GM12878 (cell line): ENCODE results near the gene GSG1L. TPM values are rescaled to one million over a fixed set of nuclear protein-coding genes. Genes with fewer than 3 reads are reported as not detected.

ENCODE experiments used
- ATAC-seq: fragments of 200-7000 bp; cut with Tn5 transposase; 3 replicates; pipeline ENCODE4 v1.9.1; 2020; ENCODE audit warnings: mild to moderate bottlenecking, moderate library complexity
- BruUV-seq: library from RNA; stranded (reverse); fragments of 400-500 nt; replicated peaks from 2 replicates; lab custom pipeline; 2021; lab: Mats Ljungman, UMichigan
- CTCF ChIA-PET: fragments of 300-600 bp; sonication (Branson Sonifier 250); formaldehyde crosslinking; extraction: SDS; loops from one replicate; lab custom pipeline; 2021; ENCODE audit warnings: inconsistent platforms; lab: Yijun Ruan, JAX
- POLR2A ChIA-PET: fragments of 350-600 bp; formaldehyde crosslinking; extraction: SDS; loops from one replicate; lab custom pipeline; 2021; ENCODE audit warnings: inconsistent platforms; lab: Charles Lee
- RAD21 ChIA-PET: fragments of 300-600 bp; sonication (Branson Sonifier 250); formaldehyde crosslinking; loops from one replicate; lab custom pipeline; 2023; ENCODE audit warnings: antibody characterized with exemption; ENCODE audit not compliant: unreplicated experiment; lab: Charles Lee
- SMC1A ChIA-PET: fragments of 300-600 bp; sonication (Branson Sonifier 250); formaldehyde crosslinking; loops from one replicate; lab custom pipeline; 2023; ENCODE audit not compliant: unreplicated experiment, uncharacterized antibody; lab: Charles Lee
- DNase-seq: peaks from one replicate; pipeline ENCODE4 v3.0.0-alpha.2; 2011; ENCODE audit warnings: low read depth, low spot score
- FAIRE-seq: peaks from 3 replicates; lab custom pipeline; 2011; peaks lifted over from hg19 to GRCh38; lab: Jason Lieb, UNC
- H2AFZ ChIP-seq: 2 replicates; pipeline ENCODE4 v1.6.0; 2011; ENCODE audit warnings: low read depth, low read length, control low read depth; ENCODE audit not compliant: control insufficient read depth
- H3K27ac ChIP-seq: 2 replicates; pipeline ENCODE4 v1.5.1; 2011; ENCODE audit warnings: control low read depth; ENCODE audit not compliant: control insufficient read depth, insufficient read depth
- H3K27me3 ChIP-seq, 2 experiments: replicated peaks in 1 of 2; 2 replicates each; pipeline versions ENCODE4 v1.6.0 to v1.6.1; 2011; ENCODE audit warnings: low read length in 1 of 2; ENCODE audit not compliant: control insufficient read depth in 2 of 2, insufficient read depth in 2 of 2
- H3K36me3 ChIP-seq, 2 experiments: 2 replicates each; pipeline ENCODE4 v1.5.1; 2011; ENCODE audit warnings: low read length in 1 of 2; ENCODE audit not compliant: control insufficient read depth in 2 of 2, insufficient read depth in 2 of 2
- H3K4me1 ChIP-seq: 2 replicates; pipeline ENCODE4 v1.6.1; 2011; ENCODE audit warnings: mild to moderate bottlenecking, low read length, moderate library complexity, mixed read lengths; ENCODE audit not compliant: control insufficient read depth, insufficient read depth
- H3K4me2 ChIP-seq: 2 replicates; pipeline ENCODE4 v1.6.0; 2011; ENCODE audit warnings: control low read depth; ENCODE audit not compliant: control insufficient read depth, insufficient read depth
- H3K4me3 ChIP-seq: fragments of 200-600 bp; sonication (generic); 2 replicates; pipeline ENCODE4 v1.5.1; 2016
- H3K79me2 ChIP-seq: 2 replicates; pipeline ENCODE4 v1.6.0; 2011; ENCODE audit warnings: low read length; ENCODE audit not compliant: control insufficient read depth, insufficient read depth
- H3K9ac ChIP-seq: 2 replicates; pipeline ENCODE4 v1.8.0; 2011; ENCODE audit warnings: low read length, control low read depth, mixed read lengths; ENCODE audit not compliant: control insufficient read depth, insufficient read depth
- H3K9me3 ChIP-seq: replicated peaks from 3 replicates; pipeline ENCODE4 v1.5.1; 2011; ENCODE audit warnings: mild to moderate bottlenecking, low read length; ENCODE audit not compliant: control insufficient read depth, insufficient read depth
- H4K20me1 ChIP-seq: 2 replicates; pipeline ENCODE4 v1.6.0; 2011; ENCODE audit not compliant: control insufficient read depth, insufficient read depth
- BHLHE40 ChIP-seq, 2 experiments: fragments of 450-650 bp in 1 of 2; IDR thresholded peaks; 2 replicates each; pipeline ENCODE4 v1.6.1; 2011 to 2017; ENCODE audit warnings: low read depth in 2 of 2, borderline replicate concordance in 1 of 2, improper control_type of control experiment in 1 of 2, low read length in 1 of 2, mild to moderate bottlenecking in 1 of 2
- CBX5 ChIP-seq: sonication (generic); IDR thresholded peaks from 2 replicates; pipeline ENCODE4 v1.6.1; 2016; ENCODE audit warnings: low read depth, moderate library complexity, mild to moderate bottlenecking, inconsistent platforms
- CEBPZ ChIP-seq: fragments of 150-350 bp; IDR thresholded peaks from 2 replicates; pipeline ENCODE4 v1.6.1; 2016; ENCODE audit warnings: low read depth, low read length
- CREM ChIP-seq: IDR thresholded peaks from 2 replicates; pipeline ENCODE4 v1.6.1; 2014; ENCODE audit warnings: antibody characterized with exemption, low read depth
- EED ChIP-seq: sonication (generic); IDR thresholded peaks from 2 replicates; pipeline ENCODE4 v1.6.1; 2016; ENCODE audit warnings: antibody characterized with exemption, low read depth
- EGR1 ChIP-seq, 2 experiments: IDR thresholded peaks; 1 replicate in 1 of 2; 2 replicates in 1 of 2; pipeline ENCODE4 v1.6.1; 2011 to 2012; ENCODE audit warnings: low read depth in 2 of 2, low read length in 2 of 2, borderline replicate concordance in 1 of 2, mild to moderate bottlenecking in 1 of 2, moderate library complexity in 1 of 2
- MYB ChIP-seq: fragments of 150-350 bp; IDR thresholded peaks from 2 replicates; pipeline ENCODE4 v1.6.1; 2014; ENCODE audit warnings: mild to moderate bottlenecking, low read depth, low read length, borderline replicate concordance
- NFYB ChIP-seq: IDR thresholded peaks from 2 replicates; pipeline ENCODE4 v1.6.1; 2011; ENCODE audit warnings: low read depth, mild to moderate bottlenecking, low read length, improper control_type of control experiment, moderate library complexity; ENCODE audit not compliant: insufficient read depth
- NR2F1 ChIP-seq: fragments of 450-650 bp; conservative IDR thresholded peaks from 2 replicates; pipeline ENCODE4 v1.6.1; 2017; ENCODE audit warnings: mild to moderate bottlenecking
- RAD21 ChIP-seq: IDR thresholded peaks from 2 replicates; pipeline ENCODE4 v1.6.1; 2011; ENCODE audit warnings: mild to moderate bottlenecking, low read depth, low read length, moderate library complexity; ENCODE audit not compliant: insufficient read depth
- RUNX3 ChIP-seq: IDR thresholded peaks from 2 replicates; pipeline ENCODE4 v1.6.1; 2012; ENCODE audit warnings: low read length, inconsistent platforms
- TAF1 ChIP-seq: IDR thresholded peaks from 2 replicates; pipeline ENCODE4 v1.6.1; 2011; ENCODE audit warnings: mild to moderate bottlenecking, low read depth, low read length, borderline replicate concordance
- WGBS: methylation state at CpG from one replicate; pipeline ENCODE4 v1.1.6; 2016; ENCODE audit warnings: low lambda C conversion rate; ENCODE audit not compliant: insufficient replicate concordance, insufficient coverage; ENCODE audit errors: missing lambda C conversion rate; 5-methylcytosine and 5-hydroxymethylcytosine counted together
- in situ Hi-C: fragments of 300-500 bp; cut with MboI; formaldehyde crosslinking; loops from 9 replicates; pipeline ENCODE4 v1.14.3; 2018; ENCODE audit warnings: mixed read lengths
- intact Hi-C: fragments of 100-400 bp; cut with micrococcal nuclease; formaldehyde crosslinking; loops from one replicate; pipeline ENCODE4 v1.14.2; 2022; ENCODE audit not compliant: unreplicated experiment
- polyA plus RNA-seq, 11 experiments: library from polyadenylated mRNA; depleted of rRNA in 4 of 11; unstranded in 6 of 11; stranded (reverse) in 5 of 11; fragments of >200 nt; fragmentation: Nextera tagmentation in 4 of 11; fragmentation: Illumina TruSeq in 1 of 11; extraction: Ambion mirVana in 4 of 11; extraction: Trizol in 1 of 11; gene quantifications; 1 replicate in 1 of 11; 2 replicates in 10 of 11; pipeline versions ENCODE4 v1.2.1 to v1.2.3, GENCODE V29; 2011 to 2016; ENCODE audit warnings: inconsistent platforms in 2 of 11, missing spikeins in 2 of 11, low read depth in 1 of 11
- total RNA-seq, 4 experiments: library from RNA; depleted of rRNA in 3 of 4; stranded (reverse); fragments of >200 nt in 3 of 4; fragmentation: Illumina TruSeq in 1 of 4; extraction: Trizol in 1 of 4; gene quantifications; 2 replicates each; pipeline versions ENCODE4 v1.2.1 to v1.2.3, GENCODE V29; 2013 to 2021

GSG1L gene
- total and polyA plus RNA-seq, 10 of the 15 experiments (the other 5 are each of a cell fraction or from before 2014, with no cell fraction given), result not detected

- H3K4me1 ChIP-seq, result no peaks in the 10 kb centered on the region
- no peak for TF ChIP-seq MYB
- TF ChIP-seq CREM, result no peak
- no peak for TF ChIP-seq CEBPZ
- no peak for TF ChIP-seq RAD21
- no peak for TF ChIP-seq EGR1 (IDR thresholded peaks at IDR 0.05; ENCODE audit: borderline replicate concordance in 1 of 2, low read depth in 2 of 2, low read length in 2 of 2)
- no peak for TF ChIP-seq NR2F1
- TF ChIP-seq EED, result no peak
- no peak for TF ChIP-seq CBX5
- TF ChIP-seq TAF1, result no peak
- TF ChIP-seq RUNX3, result no peak
- TF ChIP-seq NFYB, result no peak
- no peak for TF ChIP-seq BHLHE40 (IDR thresholded peaks at IDR 0.05; ENCODE audit: borderline replicate concordance in 1 of 2, low read depth in 2 of 2, low read length in 1 of 2)
- H3K9ac ChIP-seq, result no peak overlapping the region
- POLR2A ChIA-PET, result no interaction called here
- H3K9me3 ChIP-seq, result no peaks in the 10 kb centered on the region
- in situ Hi-C loops (no loop called here), intact Hi-C loops (no loop called here)
- no peak for FAIRE-seq
- no peaks in the 10 kb centered on the region for H3K79me2 ChIP-seq
- no peaks in the 10 kb centered on the region for H4K20me1 ChIP-seq
- no peak overlapping the region for H3K4me3 ChIP-seq
- H3K36me3 ChIP-seq, result no peaks in the 10 kb centered on the region
- DNase-seq, result no peak
- ATAC-seq, result no peak
- SMC1A ChIA-PET, result no interaction called here
- RAD21 ChIA-PET, result no interaction called here
- no peak overlapping the region for H2AFZ ChIP-seq
- no peak overlapping the region for H3K27ac ChIP-seq
- no TSS peak for BruUV-seq
- CTCF ChIA-PET, result no interaction called here
- 48% methylated on average over 5 of the region's 6 CpGs for WGBS
- H3K27me3 ChIP-seq, result no peaks in the 10 kb centered on the region
- H3K4me2 ChIP-seq, result no peak overlapping the region
These were observed 272.2 kb downstream of the GSG1L start for GRCh38 chr16:27791404-27791719.
